Lower lobe of right lung (tissue), 2 donors: ENCODE data around the gene ELOVL2. TPM values are rescaled to one million over a fixed set of nuclear protein-coding genes. Genes with fewer than 3 reads are reported as not detected.

ENCODE experiments used
- ATAC-seq, 2 donors: fragments of 200-7000 bp; cut with Tn5 transposase; one replicate each; pipeline ENCODE4 v1.9.1; 2020 to 2022; ENCODE audit warnings: mild to moderate bottlenecking in 2 of 2, moderate library complexity in 2 of 2
- DNase-seq: peaks from one replicate; pipeline ENCODE4 v3.0.0-alpha.2; 2020
- H3K27ac ChIP-seq: fragments of 200-600 bp; one replicate; pipeline ENCODE4 v1.8.0; 2022
- H3K27me3 ChIP-seq: fragments of 200-600 bp; one replicate; pipeline ENCODE4 v1.8.0; 2022; ENCODE audit warnings: low read depth
- H3K36me3 ChIP-seq: fragments of 200-600 bp; one replicate; pipeline ENCODE4 v1.8.0; 2022; ENCODE audit warnings: mild to moderate bottlenecking
- H3K4me1 ChIP-seq: fragments of 200-600 bp; one replicate; pipeline ENCODE4 v1.8.0; 2022
- H3K4me3 ChIP-seq: fragments of 200-600 bp; one replicate; pipeline ENCODE4 v1.8.0; 2022; ENCODE audit warnings: mild to moderate bottlenecking
- H3K9me3 ChIP-seq: fragments of 200-600 bp; one replicate; pipeline ENCODE4 v1.8.0; 2022
- CTCF ChIP-seq: fragments of 200-600 bp; IDR thresholded peaks from one replicate; pipeline ENCODE4 v1.8.0; 2022; ENCODE audit warnings: antibody characterized with exemption, mild to moderate bottlenecking
- intact Hi-C: fragments of 100-400 bp; cut with DNase I; formaldehyde crosslinking; loops from one replicate; pipeline ENCODE4 v1.11.0; 2022
- total RNA-seq: library from RNA; stranded (reverse); fragmentation: NEBNext Ultra II Directional; extraction: Animal tissue kit (Norgen Biotek cat#: 25700); gene quantifications from one replicate; pipeline ENCODE4 v1.2.1, GENCODE V29; 2021
- donor health status: DM: no; HTN: yes; CAD: no; lungs with severe emphysema.

Gene ELOVL2
- total RNA-seq, 1 donor from 2014 or later: 0.21 TPM

GRCh38 chr6:10977231-10977968 is 66.7 kb downstream of the ELOVL2 start:
- intact Hi-C loops: no loop called here
- Histone ChIP-seq H3K27me3 (no peaks in the 10 kb centered on the region), H3K36me3 (no peaks in the 10 kb centered on the region), H3K9me3 (no peaks in the 10 kb centered on the region), H3K4me1 (no peaks in the 10 kb centered on the region), H3K27ac (no peak overlapping the region), H3K4me3 (no peak overlapping the region)
- TF ChIP-seq CTCF: no peak
- DNase-seq: no peak
- no peak for ATAC-seq

- no peak overlapping the region for H3K27ac ChIP-seq
- no peaks in the 10 kb centered on the region for H3K27me3 ChIP-seq
- H3K4me3 ChIP-seq: no peak overlapping the region
- H3K36me3 ChIP-seq: no peaks in the 10 kb centered on the region
- no peaks in the 10 kb centered on the region for H3K4me1 ChIP-seq
- no peaks in the 10 kb centered on the region for H3K9me3 ChIP-seq
- intact Hi-C loops: no loop called here
- TF ChIP-seq CTCF: no peak
- ATAC-seq: no peak
- DNase-seq: no peak
These were observed 67.5 kb downstream of the ELOVL2 start for GRCh38 chr6:10976571-10976970.

GRCh38 chr6:10972196-10972595 is 71.9 kb downstream of the ELOVL2 start:
- ATAC-seq (no peak), DNase-seq (no peak)
- H3K27me3 ChIP-seq: no peaks in the 10 kb centered on the region
- no peak overlapping the region for H3K4me3 ChIP-seq
- intact Hi-C loops: no loop called here
- H3K4me1 ChIP-seq: no peaks in the 10 kb centered on the region
- no peaks in the 10 kb centered on the region for H3K9me3 ChIP-seq
- no peaks in the 10 kb centered on the region for H3K36me3 ChIP-seq
- no peak overlapping the region for H3K27ac ChIP-seq
- TF ChIP-seq CTCF: no peak

- DNase-seq (no peak), ATAC-seq (no peak)
- Histone ChIP-seq H3K4me3 (no peak overlapping the region), H3K9me3 (peaks cover 10% of the 10 kb centered on the region), H3K27ac (no peak overlapping the region), H3K4me1 (no peaks in the 10 kb centered on the region), H3K27me3 (no peaks in the 10 kb centered on the region), H3K36me3 (no peaks in the 10 kb centered on the region)
- no peak for TF ChIP-seq CTCF
- intact Hi-C loops: no loop called here
These were observed 73.4 kb downstream of the ELOVL2 start for GRCh38 chr6:10970731-10971130.

- intact Hi-C loops: no loop called here
- H3K36me3 ChIP-seq: no peaks in the 10 kb centered on the region
These were observed 75.3 kb downstream of the ELOVL2 start for GRCh38 chr6:10968776-10969175.

More at GRCh38 chr6:10968776-10969175, 75.3 kb downstream of the ELOVL2 start:
- H3K27me3 ChIP-seq: no peaks in the 10 kb centered on the region
- TF ChIP-seq CTCF: no peak
- no peak for ATAC-seq
- H3K4me3 ChIP-seq: no peak overlapping the region
- peaks cover 10% of the 10 kb centered on the region for H3K9me3 ChIP-seq
- H3K4me1 ChIP-seq: no peaks in the 10 kb centered on the region
- DNase-seq: no peak
- no peak overlapping the region for H3K27ac ChIP-seq
